HG03442 (cell line): Measurements from ENCODE around the gene TAF10.
A peak's percentile ranks its signal among the peaks of the same experiment; 100 is the strongest.

Source experiments
- ATAC-seq: cut with Tn5 transposase; IDR thresholded peaks from one replicate; pipeline ENCODE4 v1.9.1; 2021; ENCODE audit warnings: mild to moderate bottlenecking, moderate library complexity; ENCODE audit not compliant: unreplicated experiment

The TAF10 gene

GRCh38 chr11:6609502-6610015, 2.5 kb downstream of the TAF10 start:
- no peak for ATAC-seq

GRCh38 chr11:6608726-6609501, 3.1 kb downstream of the TAF10 start:
- ATAC-seq, result no peak

GRCh38 chr11:6608011-6608410, 4.0 kb downstream of the TAF10 start:
- no peak for ATAC-seq

- no peak for ATAC-seq
Measured at GRCh38 chr11:6607190-6607795, 4.7 kb downstream of the TAF10 start.

- peak; percentile 40 for ATAC-seq
Measured at GRCh38 chr11:6606471-6607189, 5.4 kb downstream of the TAF10 start.

- no peak for ATAC-seq
Measured at GRCh38 chr11:6604790-6605189, 7.2 kb downstream of the TAF10 start.

- peak; percentile 31 for ATAC-seq
Measured at GRCh38 chr11:6604081-6604626, 7.9 kb downstream of the TAF10 start.

- ATAC-seq, result peak; percentile 69
Measured at GRCh38 chr11:6603287-6604080, 8.5 kb downstream of the TAF10 start, which contains the start of the genes ILK and RRP8. Gene ILK, plus strand, starts transcription at chr11:6603774. Its CDS starts 498 bp downstream, at chr11:6604272. Gene RRP8, minus strand, starts transcription at chr11:6603616. Its CDS starts 114 bp downstream, at chr11:6603502.

- ATAC-seq, result no peak
Measured at GRCh38 chr11:6602096-6602940, 9.7 kb downstream of the TAF10 start.

- ATAC-seq, result no peak
Measured at GRCh38 chr11:6601041-6601461, 11.0 kb downstream of the TAF10 start.

GRCh38 chr11:6599881-6600390, 12.1 kb downstream of the TAF10 start:
- ATAC-seq, result no peak

- ATAC-seq, result no peak
Measured at GRCh38 chr11:6599449-6599848, 12.6 kb downstream of the TAF10 start.

GRCh38 chr11:6598555-6598954, 13.5 kb downstream of the TAF10 start:
- ATAC-seq, result no peak

GRCh38 chr11:6596239-6596877, 15.7 kb downstream of the TAF10 start:
- ATAC-seq, result no peak

GRCh38 chr11:6594142-6594768, 17.8 kb downstream of the TAF10 start:
- no peak for ATAC-seq

GRCh38 chr11:6588018-6588417, 24.0 kb downstream of the TAF10 start:
- no peak for ATAC-seq

- ATAC-seq, result no peak
Measured at GRCh38 chr11:6587360-6587953, 24.6 kb downstream of the TAF10 start.
